ENCODE results near the gene RSL1D1. TPM values are rescaled to one million over a fixed set of nuclear protein-coding genes. Genes with fewer than 3 reads are reported as not detected.

Gene RSL1D1
- total and polyA plus RNA-seq, 2 of the 8 experiments (the other 6 are each of a cell fraction or from before 2014, with no cell fraction given), result 41.3 to 292 TPM

- H3K23ac ChIP-seq (ENCODE audit: insufficient read length), result no peak overlapping the region
- no peak overlapping the region for H2BK5ac ChIP-seq (ENCODE audit: low read depth, low read length)
- no peak overlapping the region for H3K56ac ChIP-seq (replicated peaks; ENCODE audit: insufficient read length, low read depth, low read length)
- 86% methylated on average over 8 of the region's 8 CpGs; no CpG with 5 or more reads in 1 of the 2 experiments for WGBS, 2 experiments (ENCODE audit: extremely low coverage in 1 of 2, insufficient coverage in 1 of 2, insufficient read length in 1 of 2, insufficient replicate concordance in 2 of 2, low coverage in 1 of 2, low lambda C conversion rate in 2 of 2, missing lambda C conversion rate in 1 of 2)
- H3K79me2 ChIP-seq (ENCODE audit: control insufficient read depth in 1 of 2, insufficient read depth in 2 of 2, low read length in 2 of 2), result no peaks in the 10 kb centered on the region
- TF ChIP-seq BRCA1 (IDR thresholded peaks at IDR 0.05; ENCODE audit: low read depth, low read length) (no peak), ASH2L (IDR thresholded peaks at IDR 0.05; ENCODE audit: low read length) (no peak)
- H2BK15ac ChIP-seq (ENCODE audit: low read length), result no peak overlapping the region
- no peak overlapping the region for H2BK120ac ChIP-seq (replicated peaks; ENCODE audit: low read depth, low read length)
- no peak overlapping the region for H2BK12ac ChIP-seq (ENCODE audit: low read depth, low read length)
- DNase-seq (ENCODE audit: low read depth in 1 of 2, low spot score in 2 of 2) (no peak), FAIRE-seq (no peak)
- H3K27ac ChIP-seq (ENCODE audit: low read depth, low read length), result no peak overlapping the region
- no peak overlapping the region for H3K14ac ChIP-seq (ENCODE audit: insufficient read length)
- no peaks in the 10 kb centered on the region for H3K23me2 ChIP-seq (ENCODE audit: low read depth, low read length)
- no peak overlapping the region for H4K5ac ChIP-seq (ENCODE audit: insufficient read length, low read depth, low read length)
- no peak overlapping the region for H2BK20ac ChIP-seq (ENCODE audit: low read length)
- no peak overlapping the region for H3K9ac ChIP-seq (replicated peaks in 1 of 4; ENCODE audit: extremely low read depth in 1 of 4, low read depth in 3 of 4, low read length in 3 of 4)
- H3K18ac ChIP-seq (ENCODE audit: extremely low read depth, low read length), result no peak overlapping the region
- H3K4ac ChIP-seq (replicated peaks; ENCODE audit: insufficient read length, low read depth, low read length), result no peak overlapping the region
- no peak overlapping the region for H2AK5ac ChIP-seq (ENCODE audit: low read depth, low read length)
- no peaks in the 10 kb centered on the region for H3K79me1 ChIP-seq (ENCODE audit: low read depth, low read length)
- H3K4me2 ChIP-seq (ENCODE audit: insufficient read depth in 1 of 2, low read depth in 2 of 2, low read length in 2 of 2), result no peak overlapping the region
- ChIA-PET CTCF (ENCODE audit: partially characterized antibody) (interaction anchor here (0.6 to 0.9 kb wide), 2 partner anchors 24 to 42 kb away, joined by 3 read pairs; no protein-coding TSS in a partner anchor), POLR2A (ENCODE audit: partially characterized antibody) (interaction anchor here (0.7 to 1.3 kb wide), 3 partner anchors 8 to 22 kb away, joined by 3 to 5 read pairs (median 3); no protein-coding TSS in a partner anchor)
- no peaks in the 10 kb centered on the region for H3K27me3 ChIP-seq (replicated peaks in 1 of 4; ENCODE audit: control insufficient read depth in 3 of 4, extremely low read depth in 1 of 4, insufficient read depth in 3 of 4, low read length in 3 of 4)
- H3K9me3 ChIP-seq (ENCODE audit: insufficient read depth in 2 of 2, low read depth in 1 of 2, low read length in 1 of 2), result no peaks in the 10 kb centered on the region
- H4K91ac ChIP-seq (replicated peaks; ENCODE audit: insufficient read length, low read length), result no peak overlapping the region
- no peaks in the 10 kb centered on the region for H3K4me1 ChIP-seq (replicated peaks in 1 of 4; ENCODE audit: control insufficient read depth in 3 of 4, insufficient read depth in 4 of 4, low read length in 3 of 4)
- peaks cover 0 to 39% (median 18%) of the 10 kb centered on the region in 4 experiments; a peak in 6 of 8 replicates for H3K36me3 ChIP-seq (ENCODE audit: control insufficient read depth in 2 of 4, insufficient read depth in 4 of 4, low read length in 3 of 4)
- no peak overlapping the region for H2AFZ ChIP-seq (ENCODE audit: low read length)
- no peaks in the 10 kb centered on the region for H4K20me1 ChIP-seq (replicated peaks in 1 of 2; ENCODE audit: control insufficient read depth in 1 of 2, insufficient read depth in 2 of 2, low read length in 2 of 2)
- H4K8ac ChIP-seq (ENCODE audit: extremely low read depth, insufficient read depth, low read length), result no peak overlapping the region
- H3K4me3 ChIP-seq (ENCODE audit: extremely low read depth in 1 of 4, insufficient read depth in 2 of 4, low read depth in 3 of 4, low read length in 4 of 4), result no peak overlapping the region
These were observed 18.2 kb upstream of the RSL1D1 start for GRCh38 chr16:11869353-11870228.

Measured in H1 (cell line).